ENCODE measurements around the gene LARP1B. TPM values are rescaled to one million over a fixed set of nuclear protein-coding genes. Genes with fewer than 3 reads are reported as not detected.

LARP1B gene
- total and polyA plus RNA-seq, 2 of the 8 experiments (the other 6 are each of a cell fraction or from before 2014, with no cell fraction given): 10.6 to 47.0 TPM

DNA sequence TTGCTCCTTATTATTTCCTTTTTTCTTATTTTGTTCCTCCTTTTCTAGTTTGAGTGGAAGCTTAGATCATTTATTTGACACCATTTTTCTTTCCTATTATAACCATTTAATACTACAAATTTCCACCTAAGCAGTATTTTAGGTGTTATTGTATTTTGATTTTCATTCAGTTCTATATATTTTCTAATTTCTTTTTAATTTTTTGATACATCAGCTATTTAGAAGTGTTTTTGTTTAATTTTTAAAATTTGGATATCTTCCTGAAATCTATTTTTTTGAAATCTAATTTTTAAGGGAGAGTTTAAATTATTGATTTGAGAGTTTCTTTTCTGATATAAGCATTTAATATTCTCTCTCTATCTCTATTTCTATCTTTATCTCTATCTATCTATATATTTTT lies 108.1 kb downstream of the LARP1B start:
- no peaks in the 10 kb centered on the region; the same call in 1 of the 2 replicates for H3K23me2 ChIP-seq (ENCODE audit: low read depth, low read length)
- H2AFZ ChIP-seq (ENCODE audit: low read length): no peak overlapping the region
- H4K5ac ChIP-seq (ENCODE audit: insufficient read length, low read depth, low read length): no peak overlapping the region
- no peak overlapping the region for H3K14ac ChIP-seq (ENCODE audit: insufficient read length)
- no peak overlapping the region for H2BK15ac ChIP-seq (ENCODE audit: low read length)
- no peak overlapping the region for H3K18ac ChIP-seq (ENCODE audit: extremely low read depth, low read length)
- H2AK5ac ChIP-seq (ENCODE audit: low read depth, low read length): no peak overlapping the region
- H4K20me1 ChIP-seq (replicated peaks in 1 of 2; ENCODE audit: control insufficient read depth in 1 of 2, insufficient read depth in 2 of 2, low read length in 2 of 2): no peaks in the 10 kb centered on the region
- no peak overlapping the region for H3K9ac ChIP-seq (replicated peaks in 1 of 4; ENCODE audit: extremely low read depth in 1 of 4, low read depth in 3 of 4, low read length in 3 of 4)
- no peak overlapping the region for H3K27ac ChIP-seq (ENCODE audit: low read depth, low read length)
- no peaks in the 10 kb centered on the region for H3K27me3 ChIP-seq (replicated peaks in 1 of 4; ENCODE audit: control insufficient read depth in 3 of 4, extremely low read depth in 1 of 4, insufficient read depth in 3 of 4, low read length in 3 of 4)
- H3K4ac ChIP-seq (replicated peaks; ENCODE audit: insufficient read length, low read depth, low read length): no peak overlapping the region
- no peaks in the 10 kb centered on the region for H3K79me1 ChIP-seq (ENCODE audit: low read depth, low read length)
- no peak overlapping the region for H2BK12ac ChIP-seq (ENCODE audit: low read depth, low read length)
- H3K79me2 ChIP-seq (ENCODE audit: control insufficient read depth in 1 of 2, insufficient read depth in 2 of 2, low read length in 2 of 2): no peaks in the 10 kb centered on the region; a peak in 1 of 4 replicates
- H3K23ac ChIP-seq (ENCODE audit: insufficient read length): no peak overlapping the region
- H3K4me3 ChIP-seq (ENCODE audit: extremely low read depth in 1 of 4, insufficient read depth in 2 of 4, low read depth in 3 of 4, low read length in 4 of 4): no peak overlapping the region
- no peak overlapping the region for H3K56ac ChIP-seq (replicated peaks; ENCODE audit: insufficient read length, low read depth, low read length)
- H2BK20ac ChIP-seq (ENCODE audit: low read length): no peak overlapping the region
- no peak overlapping the region for H2BK120ac ChIP-seq (replicated peaks; ENCODE audit: low read depth, low read length)
- no peaks in the 10 kb centered on the region for H3K4me1 ChIP-seq (replicated peaks in 1 of 4; ENCODE audit: control insufficient read depth in 3 of 4, insufficient read depth in 4 of 4, low read length in 3 of 4)
- FAIRE-seq (no peak), DNase-seq (ENCODE audit: low read depth in 1 of 2, low spot score in 2 of 2) (no peak)
- no peaks in the 10 kb centered on the region for H3K36me3 ChIP-seq (ENCODE audit: control insufficient read depth in 2 of 4, insufficient read depth in 4 of 4, low read length in 3 of 4)
- H2BK5ac ChIP-seq (ENCODE audit: low read depth, low read length): no peak overlapping the region
- CTCF ChIA-PET (ENCODE audit: partially characterized antibody): no interaction called here
- no peak overlapping the region for H3K4me2 ChIP-seq (ENCODE audit: insufficient read depth in 1 of 2, low read depth in 2 of 2, low read length in 2 of 2)
- POLR2A ChIA-PET (ENCODE audit: partially characterized antibody): no interaction called here
- no peak overlapping the region for H4K8ac ChIP-seq (ENCODE audit: extremely low read depth, insufficient read depth, low read length)
- H3K9me3 ChIP-seq (ENCODE audit: insufficient read depth in 2 of 2, low read depth in 1 of 2, low read length in 1 of 2): no peaks in the 10 kb centered on the region
- H4K91ac ChIP-seq (replicated peaks; ENCODE audit: insufficient read length, low read length): no peak overlapping the region
- TF ChIP-seq KDM4A (IDR thresholded peaks at IDR 0.05; ENCODE audit: low read depth, low read length, severe bottlenecking) (no peak), CEBPB (IDR thresholded peaks at IDR 0.05; ENCODE audit: low read depth, low read length) (no peak), TBP (IDR thresholded peaks at IDR 0.05; ENCODE audit: low read depth, low read length) (no peak), TAF7 (optimal IDR thresholded peaks at IDR 0.05; ENCODE audit: borderline replicate concordance, low read depth, low read length) (no peak), POU5F1 (IDR thresholded peaks at IDR 0.05; ENCODE audit: low read depth, low read length) (no peak), NANOG (IDR thresholded peaks at IDR 0.05; ENCODE audit: insufficient read depth, low read depth, low read length, poor library complexity, severe bottlenecking) (no peak), NRF1 (IDR thresholded peaks at IDR 0.05; ENCODE audit: low read depth, low read length) (no peak), TAF1 (IDR thresholded peaks at IDR 0.05; ENCODE audit: low read depth, low read length) (no peak), SAP30 (IDR thresholded peaks at IDR 0.05; ENCODE audit: insufficient read depth, insufficient replicate concordance, low read length) (no peak), HDAC2 (IDR thresholded peaks at IDR 0.05; ENCODE audit: borderline replicate concordance in 1 of 2, low read depth in 2 of 2, low read length in 2 of 2) (no peak), ZNF274 (IDR thresholded peaks at IDR 0.05; ENCODE audit: borderline replicate concordance, extremely low read depth, low read length) (no peak), EP300 (IDR thresholded peaks at IDR 0.05; ENCODE audit: borderline replicate concordance in 1 of 2, low read depth in 2 of 2, low read length in 2 of 2) (no peak), ASH2L (IDR thresholded peaks at IDR 0.05; ENCODE audit: low read length) (no peak)
- TF ChIP-seq, protein P1, sequence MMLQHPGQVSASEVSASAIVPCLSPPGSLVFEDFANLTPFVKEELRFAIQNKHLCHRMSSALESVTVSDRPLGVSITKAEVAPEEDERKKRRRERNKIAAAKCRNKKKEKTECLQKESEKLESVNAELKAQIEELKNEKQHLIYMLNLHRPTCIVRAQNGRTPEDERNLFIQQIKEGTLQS (IDR thresholded peaks at IDR 0.05; ENCODE audit: insufficient read depth, low read depth, low read length): no peak

Measured in H1 (cell line).